SKM-1 treated with dmso at 0.1 percent for 144 hours (cell line): ENCODE results near the gene PLCL2.

Experiments
- DNase-seq: peaks from one replicate; lab custom pipeline; 2025; ENCODE audit not compliant: unreplicated experiment; lab: John Stamatoyannopoulos, UW

Gene PLCL2

DNA sequence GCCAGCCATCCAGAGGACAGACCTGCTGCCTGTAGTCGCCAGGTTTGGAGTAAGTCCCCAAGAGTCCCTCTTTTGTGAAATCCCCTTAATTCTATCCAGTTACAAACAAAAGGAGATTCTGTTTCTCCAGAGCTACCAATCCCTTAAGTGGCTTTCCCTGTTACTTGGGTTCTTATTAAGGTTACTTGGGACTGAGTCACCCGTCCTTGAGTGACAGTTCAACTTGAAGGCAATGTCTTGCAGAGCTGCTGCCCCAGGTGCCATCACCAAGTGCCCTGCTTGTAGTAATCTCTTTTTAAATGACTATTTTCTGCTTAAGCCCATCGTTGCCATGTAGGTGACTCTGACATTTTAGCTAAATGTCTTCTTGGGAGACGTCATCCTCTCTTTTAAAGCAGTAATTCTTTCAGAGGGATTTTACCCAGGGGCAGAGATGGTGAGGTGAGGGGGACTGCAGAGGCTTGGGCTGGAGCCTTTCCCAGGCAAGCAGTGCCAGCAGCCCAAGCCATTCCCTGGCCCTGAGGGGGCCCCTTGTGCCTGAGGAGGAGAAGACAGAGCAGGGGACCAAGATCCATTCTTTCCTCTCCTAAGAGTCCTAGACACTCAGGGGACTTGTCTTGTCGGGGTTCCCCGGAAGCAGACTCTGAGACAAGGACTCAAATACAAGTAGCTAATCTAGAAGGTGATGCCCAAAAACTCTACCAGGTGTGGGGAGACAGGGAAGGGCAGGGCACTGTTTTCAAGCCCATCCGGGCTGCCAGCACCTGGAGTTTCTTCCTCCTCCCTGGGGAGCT is 253.7 kb downstream of the PLCL2 start:
- no peak for DNase-seq
